Measurements from ENCODE around the gene CA7.

GRCh38 chr16:66898933-66899309 is 54.7 kb downstream of the CA7 start:
- TF ChIP-seq CTCF (IDR thresholded peaks at IDR 0.05) (no peak), POLR2A (IDR thresholded peaks at IDR 0.05) (no peak)

Measured in tibial nerve (tissue), 3 donors.